Caco-2 (cell line): ENCODE results near the gene XXYLT1. TPM values are rescaled to one million over a fixed set of nuclear protein-coding genes. Genes with fewer than 3 reads are reported as not detected.

Source experiments
- BruUV-seq: library from RNA; stranded (reverse); fragments of 400-500 nt; replicated peaks from 2 replicates; lab custom pipeline; 2021; lab: Mats Ljungman, UMichigan
- CTCF ChIA-PET: fragments of 300-600 bp; sonication (Branson Sonifier 250); formaldehyde crosslinking; loops from one replicate; lab custom pipeline; 2022; ENCODE audit warnings: antibody characterized with exemption; lab: Charles Lee
- POLR2A ChIA-PET: fragments of 300-600 bp; sonication (Branson Sonifier 250); formaldehyde crosslinking; loops from one replicate; lab custom pipeline; 2022; ENCODE audit warnings: antibody characterized with exemption; lab: Charles Lee
- DNase-seq, 2 experiments: peaks; one replicate each; pipeline versions ENCODE4 v3.0.0 to v3.0.0-alpha.2; 2020 to 2022
- H3K27me3 ChIP-seq: replicated peaks from 2 replicates; pipeline ENCODE4 v1.6.0; 2011; ENCODE audit warnings: low read length; ENCODE audit not compliant: control insufficient read depth, insufficient read depth
- H3K36me3 ChIP-seq: 2 replicates; pipeline ENCODE4 v1.5.1; 2011; ENCODE audit warnings: low read length; ENCODE audit not compliant: control insufficient read depth, insufficient read depth
- H3K4me1 ChIP-seq: fragments of 250-450 bp; sonication (Bioruptor Pico); 2 replicates; pipeline ENCODE4 v1.5.1; 2020; ENCODE audit warnings: mild to moderate bottlenecking
- H3K4me3 ChIP-seq: 2 replicates; pipeline ENCODE4 v1.5.1; 2011; ENCODE audit warnings: low read depth, mild to moderate bottlenecking, control low read depth, low read length
- H3K9me3 ChIP-seq: fragments of 250-450 bp; sonication (Bioruptor Pico); 2 replicates; pipeline ENCODE4 v1.5.1; 2020; ENCODE audit warnings: mild to moderate bottlenecking, moderate library complexity
- H3K27ac Mint-ChIP-seq: one replicate; pipeline ENCODE4 v1.8.0; 2022; ENCODE audit warnings: mixed read lengths; ENCODE audit not compliant: unreplicated experiment
- H3K27me3 Mint-ChIP-seq: one replicate; pipeline ENCODE4 v1.8.0; 2022; ENCODE audit warnings: mixed read lengths; ENCODE audit not compliant: insufficient read depth, unreplicated experiment
- H3K36me3 Mint-ChIP-seq: one replicate; pipeline ENCODE4 v1.8.0; 2022; ENCODE audit warnings: mild to moderate bottlenecking, mixed read lengths; ENCODE audit not compliant: insufficient read depth, unreplicated experiment
- H3K4me1 Mint-ChIP-seq: one replicate; pipeline ENCODE4 v1.8.0; 2022; ENCODE audit warnings: low read depth, mixed read lengths; ENCODE audit not compliant: unreplicated experiment
- H3K4me3 Mint-ChIP-seq: one replicate; pipeline ENCODE4 v1.8.0; 2022; ENCODE audit warnings: mild to moderate bottlenecking, moderate library complexity, mixed read lengths; ENCODE audit not compliant: unreplicated experiment
- H3K9me3 Mint-ChIP-seq: one replicate; pipeline ENCODE4 v1.8.0; 2022; ENCODE audit warnings: mixed read lengths; ENCODE audit not compliant: unreplicated experiment
- intact Hi-C: fragments of 100-400 bp; cut with micrococcal nuclease; formaldehyde crosslinking; loops from one replicate; pipeline ENCODE4 v1.10.0; 2022; ENCODE audit not compliant: unreplicated experiment
- total RNA-seq: library from RNA; stranded (reverse); gene quantifications from 2 replicates; pipeline ENCODE4 v1.2.3, GENCODE V29; 2022
- TF ChIP-seq, protein P1 (sequence below), 2 experiments: fragments of 200-600 bp in 1 of 2; IDR thresholded peaks; 1 replicate in 1 of 2; 2 replicates in 1 of 2; pipeline versions ENCODE4 v1.5.1 to v1.8.0; 2011 to 2022; ENCODE audit warnings: antibody characterized with exemption in 1 of 2, control low read depth in 1 of 2, inconsistent platforms in 1 of 2, low read depth in 1 of 2, low read length in 1 of 2, mild to moderate bottlenecking in 1 of 2, moderate library complexity in 1 of 2; ENCODE audit not compliant: insufficient read depth in 1 of 2, severe bottlenecking in 1 of 2, unreplicated experiment in 1 of 2

The XXYLT1 gene
- total RNA-seq, 1 experiment from 2014 or later, result 14.2 TPM

DNA sequence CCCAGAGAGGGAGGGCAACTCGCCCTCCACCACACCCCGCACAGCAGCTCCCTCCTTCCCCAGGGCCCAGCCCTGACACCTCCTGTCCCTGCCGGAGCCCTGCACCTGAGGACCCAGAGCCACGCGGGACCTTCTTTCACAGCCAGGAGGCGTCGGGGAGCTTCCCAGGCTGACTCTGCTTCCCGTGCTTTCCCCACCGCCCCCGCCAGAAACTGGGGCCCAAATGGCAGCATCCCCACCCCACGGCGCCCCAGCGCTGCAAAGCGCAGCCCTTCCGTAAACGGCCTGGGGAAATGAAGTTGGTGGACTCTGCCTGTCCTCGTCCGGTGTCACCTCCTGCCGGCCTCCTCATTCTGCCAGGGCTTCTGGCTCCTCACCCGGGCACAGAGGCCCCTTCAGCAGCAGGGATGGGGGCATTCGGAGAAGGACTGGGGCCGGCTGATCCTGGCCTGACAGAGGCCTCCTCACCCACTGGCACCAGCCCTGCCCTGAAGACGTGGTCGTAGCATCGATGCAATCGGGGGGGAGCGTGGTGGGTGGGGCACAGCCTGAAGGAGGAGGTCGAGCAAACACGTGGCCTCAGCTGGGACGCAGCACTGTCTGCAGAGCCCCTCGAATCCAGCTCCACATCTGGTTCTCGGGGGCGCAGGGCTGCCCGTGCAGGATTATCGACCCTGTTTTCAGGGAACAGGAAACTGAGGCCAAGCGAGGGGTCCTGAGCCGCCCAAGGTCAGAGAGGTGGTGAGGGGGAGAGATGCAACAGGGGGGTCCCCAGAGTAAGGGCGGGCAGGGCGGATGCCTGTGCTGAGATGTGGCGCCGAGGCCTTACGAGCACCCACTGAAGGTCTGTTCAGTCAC is 235.4 kb downstream of the XXYLT1 start:
- ChIA-PET CTCF (interaction anchor here (0.8 kb wide), 1 partner anchor 353 kb away, joined by 4 read pairs; no protein-coding TSS in a partner anchor), POLR2A (no interaction called here)
- no peak overlapping the region for H3K27ac Mint-ChIP-seq
- peaks cover 44% of the 10 kb centered on the region for H3K4me1 ChIP-seq
- H3K4me3 Mint-ChIP-seq, result no peak overlapping the region
- H3K36me3 Mint-ChIP-seq, result no peaks in the 10 kb centered on the region
- no peaks in the 10 kb centered on the region for H3K9me3 Mint-ChIP-seq
- BruUV-seq, result no TSS peak
- peaks cover 20% of the 10 kb centered on the region for H3K4me1 Mint-ChIP-seq
- no peaks in the 10 kb centered on the region for H3K36me3 ChIP-seq
- intact Hi-C loops, result no loop called here
- H3K27me3 Mint-ChIP-seq, result no peaks in the 10 kb centered on the region
- no peaks in the 10 kb centered on the region for H3K9me3 ChIP-seq
- peak in 1 of 2 experiments; percentile 36 for DNase-seq
- H3K27me3 ChIP-seq, result no peaks in the 10 kb centered on the region
- TF ChIP-seq, protein P1, sequence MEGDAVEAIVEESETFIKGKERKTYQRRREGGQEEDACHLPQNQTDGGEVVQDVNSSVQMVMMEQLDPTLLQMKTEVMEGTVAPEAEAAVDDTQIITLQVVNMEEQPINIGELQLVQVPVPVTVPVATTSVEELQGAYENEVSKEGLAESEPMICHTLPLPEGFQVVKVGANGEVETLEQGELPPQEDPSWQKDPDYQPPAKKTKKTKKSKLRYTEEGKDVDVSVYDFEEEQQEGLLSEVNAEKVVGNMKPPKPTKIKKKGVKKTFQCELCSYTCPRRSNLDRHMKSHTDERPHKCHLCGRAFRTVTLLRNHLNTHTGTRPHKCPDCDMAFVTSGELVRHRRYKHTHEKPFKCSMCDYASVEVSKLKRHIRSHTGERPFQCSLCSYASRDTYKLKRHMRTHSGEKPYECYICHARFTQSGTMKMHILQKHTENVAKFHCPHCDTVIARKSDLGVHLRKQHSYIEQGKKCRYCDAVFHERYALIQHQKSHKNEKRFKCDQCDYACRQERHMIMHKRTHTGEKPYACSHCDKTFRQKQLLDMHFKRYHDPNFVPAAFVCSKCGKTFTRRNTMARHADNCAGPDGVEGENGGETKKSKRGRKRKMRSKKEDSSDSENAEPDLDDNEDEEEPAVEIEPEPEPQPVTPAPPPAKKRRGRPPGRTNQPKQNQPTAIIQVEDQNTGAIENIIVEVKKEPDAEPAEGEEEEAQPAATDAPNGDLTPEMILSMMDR (IDR thresholded peaks at IDR 0.05; ENCODE audit: insufficient read depth in 1 of 2, low read depth in 1 of 2, low read length in 1 of 2, severe bottlenecking in 1 of 2, unreplicated experiment in 1 of 2), result no peak
- no peak overlapping the region for H3K4me3 ChIP-seq

DNA sequence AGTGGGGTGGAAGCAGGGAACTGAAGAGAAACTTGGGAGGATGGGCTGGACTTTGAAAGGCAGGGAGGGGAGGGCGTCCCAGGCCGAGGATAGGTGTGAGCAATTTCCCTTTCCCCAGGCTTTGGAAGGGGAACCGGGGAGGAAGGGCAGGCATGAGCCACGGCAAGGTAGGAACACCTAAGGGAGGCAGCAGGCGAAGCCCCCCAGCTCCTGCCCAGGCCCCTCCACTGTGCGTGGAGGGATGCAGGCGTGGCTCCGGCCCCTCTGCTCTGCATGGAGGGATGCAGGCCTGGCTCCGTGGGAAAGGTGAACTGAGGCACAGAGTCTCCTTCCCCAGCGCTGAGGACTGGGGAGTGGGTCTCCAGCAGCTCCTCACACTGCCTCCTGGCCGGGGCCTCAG is 236.4 kb downstream of the XXYLT1 start:
- intact Hi-C loops, result loop anchor here (5.0 kb wide), 2 partner anchors 38 to 73 kb away; no protein-coding TSS in a partner anchor
- Mint-ChIP-seq H3K9me3 (no peaks in the 10 kb centered on the region), H3K4me1 (peaks cover 26% of the 10 kb centered on the region), H3K4me3 (no peak overlapping the region), H3K36me3 (no peaks in the 10 kb centered on the region), H3K27me3 (no peaks in the 10 kb centered on the region), H3K27ac (peak overlapping the region; percentile 82)
- Histone ChIP-seq H3K27me3 (no peaks in the 10 kb centered on the region), H3K36me3 (no peaks in the 10 kb centered on the region), H3K9me3 (no peaks in the 10 kb centered on the region), H3K4me3 (no peak overlapping the region), H3K4me1 (peaks cover 47% of the 10 kb centered on the region)
- no peak for DNase-seq
- TF ChIP-seq, protein P1 (IDR thresholded peaks at IDR 0.05; ENCODE audit: insufficient read depth in 1 of 2, low read depth in 1 of 2, low read length in 1 of 2, severe bottlenecking in 1 of 2, unreplicated experiment in 1 of 2), result no peak
- POLR2A ChIA-PET, result interaction anchor here (1.0 kb wide), 1 partner anchor 12 kb away, joined by 3 read pairs; no protein-coding TSS in a partner anchor
- CTCF ChIA-PET, result no interaction called here
- BruUV-seq, result no TSS peak

DNA sequence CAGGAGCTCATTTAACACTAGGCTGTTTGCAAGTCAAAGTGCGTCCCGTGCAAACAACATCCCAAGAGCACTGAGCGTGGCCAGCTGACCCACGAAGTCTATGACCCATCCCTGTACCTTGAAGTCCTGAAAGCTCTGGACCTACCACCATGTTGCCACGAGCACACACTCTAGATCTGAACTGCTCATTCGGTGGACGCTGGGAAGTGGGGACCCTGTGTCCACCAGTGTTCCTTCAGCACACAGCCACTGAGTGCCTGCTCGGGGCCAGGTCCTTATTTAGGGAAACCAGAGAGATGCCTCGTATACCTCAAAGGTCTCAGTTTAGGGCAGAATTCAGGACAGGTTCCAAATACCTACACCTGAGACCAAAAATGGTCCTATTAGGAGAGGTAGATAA is 236.9 kb downstream of the XXYLT1 start:
- TF ChIP-seq, protein P1 (IDR thresholded peaks at IDR 0.05; ENCODE audit: insufficient read depth in 1 of 2, low read depth in 1 of 2, low read length in 1 of 2, severe bottlenecking in 1 of 2, unreplicated experiment in 1 of 2), result no peak
- Histone ChIP-seq H3K27me3 (no peaks in the 10 kb centered on the region), H3K4me3 (no peak overlapping the region), H3K9me3 (no peaks in the 10 kb centered on the region), H3K36me3 (no peaks in the 10 kb centered on the region), H3K4me1 (peaks cover 47% of the 10 kb centered on the region)
- intact Hi-C loops, result loop anchor here (5.0 kb wide), 2 partner anchors 38 to 73 kb away; no protein-coding TSS in a partner anchor
- H3K27me3 Mint-ChIP-seq, result no peaks in the 10 kb centered on the region
- CTCF ChIA-PET, result no interaction called here
- H3K27ac Mint-ChIP-seq, result peak overlapping the region; percentile 82
- no peak overlapping the region for H3K4me3 Mint-ChIP-seq
- POLR2A ChIA-PET, result interaction anchor here (1.0 kb wide), 1 partner anchor 12 kb away, joined by 3 read pairs; no protein-coding TSS in a partner anchor
- no peaks in the 10 kb centered on the region for H3K36me3 Mint-ChIP-seq
- peaks cover 26% of the 10 kb centered on the region for H3K4me1 Mint-ChIP-seq
- BruUV-seq, result no TSS peak
- DNase-seq, result no peak
- no peaks in the 10 kb centered on the region for H3K9me3 Mint-ChIP-seq
